HepG2 (cell line): Measurements from ENCODE around the gene DNAJC13. TPM values are rescaled to one million over a fixed set of nuclear protein-coding genes. Genes with fewer than 3 reads are reported as not detected.

Source experiments
- ATAC-seq: fragments of 200-7000 bp; cut with Tn5 transposase; 3 replicates; pipeline ENCODE4 v1.9.1; 2020; ENCODE audit warnings: mild to moderate bottlenecking, moderate library complexity
- BruUV-seq: library from RNA; stranded (reverse); fragments of 400-500 nt; replicated peaks from 2 replicates; lab custom pipeline; 2021; lab: Mats Ljungman, UMichigan
- CTCF ChIA-PET: fragments of 300-600 bp; formaldehyde crosslinking; extraction: SDS; loops from one replicate; lab custom pipeline; 2021; ENCODE audit warnings: low total read pairs, inconsistent platforms, low intra/inter-chr PET ratio; lab: Yijun Ruan, JAX
- POLR2A ChIA-PET: fragments of 350-600 bp; sonication (Branson Sonifier 250); formaldehyde crosslinking; loops from one replicate; lab custom pipeline; 2020; ENCODE audit warnings: antibody characterized with exemption, inconsistent platforms; lab: Yijun Ruan, JAX
- DNase-seq: peaks from one replicate; pipeline ENCODE4 v3.0.0-alpha.2; 2015; ENCODE audit warnings: low spot score
- FAIRE-seq: peaks from 3 replicates; lab custom pipeline; 2011; peaks lifted over from hg19 to GRCh38; lab: Jason Lieb, UNC
- H2AFZ ChIP-seq: one replicate; pipeline ENCODE4 v1.6.1; 2011; ENCODE audit warnings: low read length, inconsistent platforms
- H3K27ac ChIP-seq: fragments of 300-600 bp; 3 replicates; pipeline ENCODE4 v1.8.0; 2011; ENCODE audit warnings: mixed run types, mild to moderate bottlenecking, mixed read lengths, low read length, inconsistent platforms; ENCODE audit not compliant: insufficient read depth; ENCODE audit errors: extremely low read length
- H3K27me3 ChIP-seq, 2 experiments: fragments of 200-600 bp in 1 of 2; 2 replicates in 1 of 2; 3 replicates in 1 of 2; pipeline versions ENCODE4 v1.6.0 to v1.8.0; 2011; ENCODE audit warnings: low read length in 2 of 2, mild to moderate bottlenecking in 2 of 2, moderate library complexity in 2 of 2, inconsistent platforms in 1 of 2; ENCODE audit not compliant: insufficient read depth in 2 of 2, control insufficient read depth in 1 of 2
- H3K36me3 ChIP-seq, 2 experiments: fragments of 200-600 bp in 1 of 2; replicated peaks in 1 of 2; 2 replicates in 1 of 2; 3 replicates in 1 of 2; pipeline versions ENCODE4 v1.5.1 to v1.8.0; 2011; ENCODE audit warnings: low read length in 2 of 2, inconsistent platforms in 1 of 2; ENCODE audit not compliant: insufficient read depth in 2 of 2, control insufficient read depth in 1 of 2
- H3K4me1 ChIP-seq: 2 replicates; pipeline ENCODE4 v1.5.1; 2012; ENCODE audit warnings: low read length, inconsistent platforms; ENCODE audit not compliant: insufficient read depth
- H3K4me2 ChIP-seq: 2 replicates; pipeline ENCODE4 v1.6.0; 2011; ENCODE audit warnings: low read depth, low read length, inconsistent platforms
- H3K4me3 ChIP-seq, 3 experiments: fragments of 200-600 bp in 1 of 3; sonication (generic), shearing (Covaris generic) in 1 of 3; replicated peaks in 1 of 3; 2 replicates each; pipeline ENCODE4 v1.5.1; 2011 to 2016; ENCODE audit warnings: low read length in 3 of 3, inconsistent platforms in 2 of 3, low read depth in 2 of 3, mild to moderate bottlenecking in 2 of 3, control low read depth in 1 of 3, mixed read lengths in 1 of 3; ENCODE audit not compliant: insufficient read depth in 1 of 3
- H3K79me2 ChIP-seq: one replicate; pipeline ENCODE4 v1.6.1; 2011; ENCODE audit warnings: low read length, inconsistent platforms; ENCODE audit not compliant: insufficient read depth
- H3K9ac ChIP-seq: 2 replicates; pipeline ENCODE4 v1.6.0; 2011; ENCODE audit warnings: mild to moderate bottlenecking, low read depth, low read length, inconsistent platforms; ENCODE audit not compliant: insufficient read depth
- H3K9me3 ChIP-seq: 2 replicates; pipeline ENCODE4 v1.5.1; 2012; ENCODE audit warnings: mild to moderate bottlenecking, low read length
- H4K20me1 ChIP-seq: 2 replicates; pipeline ENCODE4 v1.6.0; 2011; ENCODE audit warnings: inconsistent platforms, mild to moderate bottlenecking, low read length, moderate library complexity; ENCODE audit not compliant: insufficient read depth
- FOXK1 ChIP-seq: sonication (generic); formaldehyde crosslinking; IDR thresholded peaks from 2 replicates; pipeline ENCODE4 v1.4.0; 2020; ENCODE audit warnings: low read depth, missing genetic modification reagents, borderline replicate concordance
- IRX3 ChIP-seq: sonication (generic); formaldehyde crosslinking; IDR thresholded peaks from 2 replicates; pipeline ENCODE4 v1.8.1; 2023; ENCODE audit warnings: mild to moderate bottlenecking, low read depth, missing genetic modification reagents, borderline replicate concordance
- MIXL1 ChIP-seq: IDR thresholded peaks from 2 replicates; pipeline ENCODE4 v1.6.1; 2016
- NPAS2 ChIP-seq: sonication (generic); formaldehyde crosslinking; IDR thresholded peaks from 2 replicates; pipeline ENCODE4 v1.8.0; 2022; ENCODE audit warnings: mild to moderate bottlenecking, missing genetic modification reagents, borderline replicate concordance
- SSRP1 ChIP-seq: IDR thresholded peaks from 2 replicates; pipeline ENCODE4 v1.6.1; 2016; ENCODE audit warnings: control low read depth
- SUZ12 ChIP-seq: fragments of 150-350 bp; IDR thresholded peaks from 2 replicates; pipeline ENCODE4 v1.6.1; 2014; ENCODE audit warnings: low read depth, low read length
- ZNF317 ChIP-seq: sonication (generic); formaldehyde crosslinking; IDR thresholded peaks from 2 replicates; pipeline ENCODE4 v1.5.0; 2020; ENCODE audit warnings: mild to moderate bottlenecking, missing genetic modification reagents
- ZNF567 ChIP-seq: sonication (generic); formaldehyde crosslinking; IDR thresholded peaks from 2 replicates; pipeline ENCODE4 v1.8.1; 2023; ENCODE audit warnings: mild to moderate bottlenecking, missing genetic modification reagents, borderline replicate concordance
- ZNF781 ChIP-seq: sonication (generic); formaldehyde crosslinking; IDR thresholded peaks from 2 replicates; pipeline ENCODE4 v1.5.1; 2020; ENCODE audit warnings: borderline replicate concordance, mild to moderate bottlenecking, missing genetic modification reagents; ENCODE audit errors: not compliant biosample characterization
- WGBS: methylation state at CpG from one replicate; pipeline ENCODE4 v1.1.6; 2017; ENCODE audit warnings: low lambda C conversion rate; 5-methylcytosine and 5-hydroxymethylcytosine counted together
- in situ Hi-C: cut with HindIII; loops from 2 replicates; pipeline ENCODE4 v1.10.0; 2017; ENCODE audit warnings: low pct_unique_long_range_greater_than_20kb; ENCODE audit not compliant: extremely low pct_ligation_motif_present
- intact Hi-C: fragments of 100-400 bp; cut with micrococcal nuclease; formaldehyde crosslinking; loops from one replicate; pipeline ENCODE4 v1.10.0; 2022; ENCODE audit not compliant: unreplicated experiment
- polyA plus RNA-seq, 8 experiments: library from polyadenylated mRNA; depleted of rRNA in 3 of 8; stranded (reverse) in 7 of 8; unstranded in 1 of 8; fragments of >200 nt; fragmentation: Illumina TruSeq in 4 of 8; extraction: Trizol in 4 of 8; gene quantifications; 2 replicates each; pipeline versions ENCODE4 v1.2.1 to v1.2.3, GENCODE V29; 2011 to 2016; ENCODE audit warnings: low read depth in 4 of 8, missing spikeins in 1 of 8, mixed read lengths in 1 of 8; ENCODE audit not compliant: insufficient read depth in 1 of 8
- total RNA-seq, 5 experiments: library from RNA; depleted of rRNA; stranded (reverse); fragments of >200 nt; fragmentation: Illumina TruSeq; extraction: Trizol; gene quantifications; 2 replicates each; pipeline ENCODE4 v1.2.3, GENCODE V29; 2016; ENCODE audit warnings: low read depth in 1 of 5
- TF ChIP-seq, protein P1 (sequence below): sonication (generic); formaldehyde crosslinking; IDR thresholded peaks from 2 replicates; pipeline ENCODE4 v1.5.0; 2020; ENCODE audit warnings: mild to moderate bottlenecking, missing genetic modification reagents, borderline replicate concordance
- TF ChIP-seq, protein P2 (sequence below): sonication (generic); formaldehyde crosslinking; IDR thresholded peaks from 2 replicates; pipeline ENCODE4 v1.9.0; 2022; ENCODE audit warnings: missing genetic modification reagents, mild to moderate bottlenecking, borderline replicate concordance
- TF ChIP-seq, protein P3 (sequence below): sonication (generic); formaldehyde crosslinking; IDR thresholded peaks from 2 replicates; pipeline ENCODE4 v1.5.1; 2020; ENCODE audit warnings: missing genetic modification reagents, mild to moderate bottlenecking, borderline replicate concordance
- TF ChIP-seq, protein P4 (sequence below): sonication (generic); formaldehyde crosslinking; IDR thresholded peaks from 2 replicates; pipeline ENCODE4 v1.5.1; 2020; ENCODE audit warnings: missing genetic modification reagents, mild to moderate bottlenecking, borderline replicate concordance
- TF ChIP-seq, protein P5 (sequence below): sonication (generic); formaldehyde crosslinking; IDR thresholded peaks from 2 replicates; pipeline ENCODE4 v1.5.0; 2020; ENCODE audit warnings: missing genetic modification reagents
- TF ChIP-seq, protein P6 (sequence below): sonication (generic); formaldehyde crosslinking; IDR thresholded peaks from 2 replicates; pipeline ENCODE4 v1.4.0; 2020; ENCODE audit warnings: missing genetic modification reagents, borderline replicate concordance

Gene DNAJC13
- total and polyA plus RNA-seq, 2 of the 13 experiments (the other 11 are each of a cell fraction or from before 2014, with no cell fraction given), result 9.1 to 26.2 TPM

DNA sequence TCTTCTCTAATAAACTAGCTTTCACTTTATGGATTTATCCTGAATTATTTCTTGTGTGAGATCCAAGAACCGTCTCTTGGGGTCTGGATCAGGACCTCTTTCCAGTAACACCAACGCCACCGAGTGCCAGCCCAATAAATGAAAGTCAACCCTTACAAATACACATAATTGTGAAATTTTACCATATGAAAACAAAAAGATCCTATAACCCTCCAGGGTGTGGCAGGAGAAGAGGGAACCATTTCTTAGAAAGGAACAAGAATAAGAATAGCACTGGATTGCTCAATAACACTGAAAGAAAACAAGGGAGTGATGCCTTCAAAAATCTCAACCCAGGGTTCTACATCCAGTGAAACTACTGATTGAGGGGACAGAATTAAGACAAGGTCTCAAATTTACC is 128.2 kb downstream of the DNAJC13 start:
- in situ Hi-C loops, result loop anchor here (25.0 kb wide), 1 partner anchor 842 kb away; no protein-coding TSS in a partner anchor
- POLR2A ChIA-PET, result no interaction called here
- ATAC-seq, result no peak
- TF ChIP-seq, protein P1, sequence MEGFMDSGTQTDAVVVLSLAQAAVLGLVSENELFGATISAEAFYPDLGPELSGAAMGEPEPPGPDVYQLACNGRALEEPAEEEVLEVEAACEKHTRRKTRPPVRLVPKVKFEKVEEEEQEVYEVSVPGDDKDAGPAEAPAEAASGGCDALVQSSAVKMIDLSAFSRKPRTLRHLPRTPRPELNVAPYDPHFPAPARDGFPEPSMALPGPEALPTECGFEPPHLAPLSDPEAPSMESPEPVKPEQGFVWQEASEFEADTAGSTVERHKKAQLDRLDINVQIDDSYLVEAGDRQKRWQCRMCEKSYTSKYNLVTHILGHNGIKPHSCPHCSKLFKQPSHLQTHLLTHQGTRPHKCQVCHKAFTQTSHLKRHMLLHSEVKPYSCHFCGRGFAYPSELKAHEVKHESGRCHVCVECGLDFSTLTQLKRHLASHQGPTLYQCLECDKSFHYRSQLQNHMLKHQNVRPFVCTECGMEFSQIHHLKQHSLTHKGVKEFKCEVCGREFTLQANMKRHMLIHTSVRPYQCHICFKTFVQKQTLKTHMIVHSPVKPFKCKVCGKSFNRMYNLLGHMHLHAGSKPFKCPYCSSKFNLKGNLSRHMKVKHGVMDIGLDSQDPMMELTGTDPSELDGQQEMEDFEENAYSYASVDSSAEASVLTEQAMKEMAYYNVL, result no peak
- TF ChIP-seq, protein P2, sequence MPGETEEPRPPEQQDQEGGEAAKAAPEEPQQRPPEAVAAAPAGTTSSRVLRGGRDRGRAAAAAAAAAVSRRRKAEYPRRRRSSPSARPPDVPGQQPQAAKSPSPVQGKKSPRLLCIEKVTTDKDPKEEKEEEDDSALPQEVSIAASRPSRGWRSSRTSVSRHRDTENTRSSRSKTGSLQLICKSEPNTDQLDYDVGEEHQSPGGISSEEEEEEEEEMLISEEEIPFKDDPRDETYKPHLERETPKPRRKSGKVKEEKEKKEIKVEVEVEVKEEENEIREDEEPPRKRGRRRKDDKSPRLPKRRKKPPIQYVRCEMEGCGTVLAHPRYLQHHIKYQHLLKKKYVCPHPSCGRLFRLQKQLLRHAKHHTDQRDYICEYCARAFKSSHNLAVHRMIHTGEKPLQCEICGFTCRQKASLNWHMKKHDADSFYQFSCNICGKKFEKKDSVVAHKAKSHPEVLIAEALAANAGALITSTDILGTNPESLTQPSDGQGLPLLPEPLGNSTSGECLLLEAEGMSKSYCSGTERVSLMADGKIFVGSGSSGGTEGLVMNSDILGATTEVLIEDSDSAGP (CRISPR knock-in tag), result no peak
- TF ChIP-seq FOXK1 (CRISPR knock-in tag), result no peak
- no peak for TF ChIP-seq SUZ12
- TF ChIP-seq, protein P3, sequence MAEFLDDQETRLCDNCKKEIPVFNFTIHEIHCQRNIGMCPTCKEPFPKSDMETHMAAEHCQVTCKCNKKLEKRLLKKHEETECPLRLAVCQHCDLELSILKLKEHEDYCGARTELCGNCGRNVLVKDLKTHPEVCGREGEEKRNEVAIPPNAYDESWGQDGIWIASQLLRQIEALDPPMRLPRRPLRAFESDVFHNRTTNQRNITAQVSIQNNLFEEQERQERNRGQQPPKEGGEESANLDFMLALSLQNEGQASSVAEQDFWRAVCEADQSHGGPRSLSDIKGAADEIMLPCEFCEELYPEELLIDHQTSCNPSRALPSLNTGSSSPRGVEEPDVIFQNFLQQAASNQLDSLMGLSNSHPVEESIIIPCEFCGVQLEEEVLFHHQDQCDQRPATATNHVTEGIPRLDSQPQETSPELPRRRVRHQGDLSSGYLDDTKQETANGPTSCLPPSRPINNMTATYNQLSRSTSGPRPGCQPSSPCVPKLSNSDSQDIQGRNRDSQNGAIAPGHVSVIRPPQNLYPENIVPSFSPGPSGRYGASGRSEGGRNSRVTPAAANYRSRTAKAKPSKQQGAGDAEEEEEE (CRISPR knock-in tag), result no peak
- TF ChIP-seq MIXL1, result no peak
- no peak for TF ChIP-seq IRX3 (CRISPR knock-in tag)
- TF ChIP-seq, protein P4, sequence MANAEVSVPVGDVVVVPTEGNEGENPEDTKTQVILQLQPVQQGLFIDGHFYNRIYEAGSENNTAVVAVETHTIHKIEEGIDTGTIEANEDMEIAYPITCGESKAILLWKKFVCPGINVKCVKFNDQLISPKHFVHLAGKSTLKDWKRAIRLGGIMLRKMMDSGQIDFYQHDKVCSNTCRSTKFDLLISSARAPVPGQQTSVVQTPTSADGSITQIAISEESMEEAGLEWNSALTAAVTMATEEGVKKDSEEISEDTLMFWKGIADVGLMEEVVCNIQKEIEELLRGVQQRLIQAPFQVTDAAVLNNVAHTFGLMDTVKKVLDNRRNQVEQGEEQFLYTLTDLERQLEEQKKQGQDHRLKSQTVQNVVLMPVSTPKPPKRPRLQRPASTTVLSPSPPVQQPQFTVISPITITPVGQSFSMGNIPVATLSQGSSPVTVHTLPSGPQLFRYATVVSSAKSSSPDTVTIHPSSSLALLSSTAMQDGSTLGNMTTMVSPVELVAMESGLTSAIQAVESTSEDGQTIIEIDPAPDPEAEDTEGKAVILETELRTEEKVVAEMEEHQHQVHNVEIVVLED, result no peak
- TF ChIP-seq, protein P5, sequence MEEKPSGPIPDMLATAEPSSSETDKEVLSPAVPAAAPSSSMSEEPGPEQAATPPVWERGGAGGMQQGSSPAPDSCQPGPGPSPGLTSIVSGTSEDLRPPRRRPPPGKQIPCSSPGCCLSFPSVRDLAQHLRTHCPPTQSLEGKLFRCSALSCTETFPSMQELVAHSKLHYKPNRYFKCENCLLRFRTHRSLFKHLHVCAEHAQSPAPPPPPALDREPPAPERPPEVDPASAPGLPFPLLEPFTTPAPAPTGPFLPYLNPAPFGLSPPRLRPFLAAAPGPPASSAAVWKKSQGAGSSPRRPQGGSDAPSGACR (CRISPR knock-in tag), result no peak
- TF ChIP-seq ZNF317 (CRISPR knock-in tag), result no peak
- TF ChIP-seq ZNF567 (CRISPR knock-in tag), result no peak
- no peak for TF ChIP-seq ZNF781 (CRISPR knock-in tag)
- TF ChIP-seq, protein P6, sequence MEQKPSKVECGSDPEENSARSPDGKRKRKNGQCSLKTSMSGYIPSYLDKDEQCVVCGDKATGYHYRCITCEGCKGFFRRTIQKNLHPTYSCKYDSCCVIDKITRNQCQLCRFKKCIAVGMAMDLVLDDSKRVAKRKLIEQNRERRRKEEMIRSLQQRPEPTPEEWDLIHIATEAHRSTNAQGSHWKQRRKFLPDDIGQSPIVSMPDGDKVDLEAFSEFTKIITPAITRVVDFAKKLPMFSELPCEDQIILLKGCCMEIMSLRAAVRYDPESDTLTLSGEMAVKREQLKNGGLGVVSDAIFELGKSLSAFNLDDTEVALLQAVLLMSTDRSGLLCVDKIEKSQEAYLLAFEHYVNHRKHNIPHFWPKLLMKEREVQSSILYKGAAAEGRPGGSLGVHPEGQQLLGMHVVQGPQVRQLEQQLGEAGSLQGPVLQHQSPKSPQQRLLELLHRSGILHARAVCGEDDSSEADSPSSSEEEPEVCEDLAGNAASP (CRISPR knock-in tag), result no peak
- no peak for TF ChIP-seq SSRP1 (CRISPR knock-in tag)
- no peak for TF ChIP-seq NPAS2

More for the DNA sequence above, 128.2 kb downstream of the DNAJC13 start:
- H3K4me1 ChIP-seq, result peaks cover 27% of the 10 kb centered on the region
- no peak overlapping the region for H2AFZ ChIP-seq
- no peaks in the 10 kb centered on the region for H3K9me3 ChIP-seq
- no peak overlapping the region for H3K27ac ChIP-seq
- no peaks in the 10 kb centered on the region for H3K79me2 ChIP-seq
- no peak for DNase-seq
- peaks cover 0 to under 1% of the 10 kb centered on the region in 2 experiments; a peak in 1 of 5 replicates for H3K36me3 ChIP-seq
- no peak overlapping the region for H3K9ac ChIP-seq
- no peaks in the 10 kb centered on the region for H4K20me1 ChIP-seq
- no peak overlapping the region for H3K4me2 ChIP-seq
- H3K27me3 ChIP-seq, result no peaks in the 10 kb centered on the region
- H3K4me3 ChIP-seq, result no peak overlapping the region
- intact Hi-C loops, result no loop called here
- FAIRE-seq, result no peak
- 99% methylated on average over 3 of the region's 3 CpGs for WGBS
- BruUV-seq, result no TSS peak
- CTCF ChIA-PET, result no interaction called here
